DOHH2 (cell line): Measurements from ENCODE around the gene LRCH1.

Source experiments
- CTCF ChIP-seq: fragments of 200-600 bp; sonication (generic); IDR thresholded peaks from one replicate; pipeline ENCODE4 v1.5.1; 2014; ENCODE audit warnings: antibody characterized with exemption, mild to moderate bottlenecking, low read depth, low read length; ENCODE audit not compliant: poor library complexity, severe bottlenecking
- EZH2phosphoT487 ChIP-seq: fragments of 200-600 bp; sonication (generic); IDR thresholded peaks from 2 replicates; pipeline ENCODE4 v1.6.1; 2017; ENCODE audit warnings: borderline replicate concordance, mild to moderate bottlenecking, antibody characterized with exemption, low read length, moderate library complexity, mixed read lengths

- TF ChIP-seq CTCF: no peak
- no peak for TF ChIP-seq EZH2phosphoT487
Measured at GRCh38 chr13:46552889-46553520, at the start of gene LRCH1.
